WTC11 (cell line): ENCODE measurements around the gene P3H2. TPM values are rescaled to one million over a fixed set of nuclear protein-coding genes. Genes with fewer than 3 reads are reported as not detected.

ENCODE experiments used
- ATAC-seq: fragments of 200-7000 bp; cut with Tn5 transposase; 2 replicates; pipeline ENCODE4 v1.10.0; 2021; ENCODE audit warnings: mild to moderate bottlenecking, moderate library complexity
- CTCF ChIA-PET: fragments of 300-600 bp; sonication (Branson Sonifier 250); formaldehyde crosslinking; loops from one replicate; lab custom pipeline; 2021; ENCODE audit warnings: antibody characterized with exemption; lab: Charles Lee
- POLR2A ChIA-PET: fragments of 350-600 bp; sonication (Branson Sonifier 250); formaldehyde crosslinking; loops from one replicate; lab custom pipeline; 2021; ENCODE audit warnings: antibody characterized with exemption; lab: Charles Lee
- DNase-seq: peaks from one replicate; pipeline ENCODE4 v3.0.0; 2021; ENCODE audit warnings: low spot score
- H3K27ac Mint-ChIP-seq: 2 replicates; pipeline ENCODE4 v1.8.0; 2021; ENCODE audit warnings: mixed read lengths
- H3K27me3 Mint-ChIP-seq: 2 replicates; pipeline ENCODE4 v1.8.0; 2021; ENCODE audit warnings: low read depth, mild to moderate bottlenecking, moderate library complexity, mixed read lengths
- H3K36me3 Mint-ChIP-seq: 2 replicates; pipeline ENCODE4 v1.8.0; 2021; ENCODE audit warnings: mixed read lengths
- H3K4me1 Mint-ChIP-seq: 2 replicates; pipeline ENCODE4 v1.8.0; 2022; ENCODE audit warnings: mixed read lengths
- H3K4me3 Mint-ChIP-seq: 2 replicates; pipeline ENCODE4 v1.8.0; 2021; ENCODE audit warnings: mild to moderate bottlenecking, moderate library complexity, mixed read lengths
- H3K9me3 Mint-ChIP-seq: 2 replicates; pipeline ENCODE4 v1.8.0; 2021; ENCODE audit warnings: mixed read lengths
- ELF4 ChIP-seq: sonication (generic); formaldehyde crosslinking; IDR thresholded peaks from 2 replicates; pipeline ENCODE4 v1.8.1; 2022; ENCODE audit warnings: low read depth, mild to moderate bottlenecking, moderate library complexity, missing genetic modification reagents
- IRF2 ChIP-seq: sonication (generic); formaldehyde crosslinking; IDR thresholded peaks from 2 replicates; pipeline ENCODE4 v1.8.0; 2022; ENCODE audit warnings: low read depth, missing genetic modification reagents, borderline replicate concordance
- KAT7 ChIP-seq: sonication (generic); formaldehyde crosslinking; IDR thresholded peaks from 2 replicates; pipeline ENCODE4 v1.8.1; 2023; ENCODE audit warnings: missing genetic modification reagents, mild to moderate bottlenecking, borderline replicate concordance
- RELA ChIP-seq: sonication (generic); formaldehyde crosslinking; IDR thresholded peaks from 2 replicates; pipeline ENCODE4 v1.8.1; 2022; ENCODE audit warnings: missing genetic modification reagents, mild to moderate bottlenecking, borderline replicate concordance
- SOX15 ChIP-seq: fragments of 250-450 bp; sonication (Bioruptor Pico); IDR thresholded peaks from 2 replicates; pipeline ENCODE4 v1.9.0; 2021; ENCODE audit warnings: mild to moderate bottlenecking
- TCF7 ChIP-seq: sonication (generic); formaldehyde crosslinking; IDR thresholded peaks from 2 replicates; pipeline ENCODE4 v1.8.0; 2022; ENCODE audit warnings: mild to moderate bottlenecking, low read depth, missing genetic modification reagents, moderate library complexity
- ZNF121 ChIP-seq: sonication (generic); formaldehyde crosslinking; IDR thresholded peaks from 2 replicates; pipeline ENCODE4 v1.8.0; 2023; ENCODE audit warnings: missing genetic modification reagents
- ZNF263 ChIP-seq: sonication (generic); formaldehyde crosslinking; IDR thresholded peaks from 2 replicates; pipeline ENCODE4 v1.8.1; 2022; ENCODE audit warnings: low read depth, mild to moderate bottlenecking, moderate library complexity, missing genetic modification reagents
- ZNF317 ChIP-seq: sonication (generic); formaldehyde crosslinking; IDR thresholded peaks from 2 replicates; pipeline ENCODE4 v1.8.1; 2023; ENCODE audit warnings: low read depth, mild to moderate bottlenecking, moderate library complexity, missing genetic modification reagents, borderline replicate concordance
- total RNA-seq: library from RNA; stranded (reverse); gene quantifications from 3 replicates; pipeline ENCODE4 v1.2.3, GENCODE V29; 2021
- TF ChIP-seq, protein P1 (sequence below): fragments of 250-450 bp; sonication (Bioruptor Pico); IDR thresholded peaks from 2 replicates; pipeline ENCODE4 v1.9.0; 2021; ENCODE audit warnings: mild to moderate bottlenecking, borderline replicate concordance
- TF ChIP-seq, protein P2 (sequence below): sonication (generic); formaldehyde crosslinking; IDR thresholded peaks from 2 replicates; pipeline ENCODE4 v1.8.1; 2022; ENCODE audit warnings: mild to moderate bottlenecking, missing genetic modification reagents, moderate library complexity, borderline replicate concordance
- TF ChIP-seq, protein P3 (sequence below): sonication (generic); formaldehyde crosslinking; IDR thresholded peaks from 2 replicates; pipeline ENCODE4 v1.8.0; 2023; ENCODE audit warnings: mild to moderate bottlenecking, missing genetic modification reagents
- TF ChIP-seq, protein P4 (sequence below): fragments of 200-600 bp; IDR thresholded peaks from 2 replicates; pipeline ENCODE4 v1.8.0; 2022; ENCODE audit warnings: antibody characterized with exemption

P3H2 gene
- total RNA-seq, 1 experiment from 2014 or later = 29.4 TPM

DNA sequence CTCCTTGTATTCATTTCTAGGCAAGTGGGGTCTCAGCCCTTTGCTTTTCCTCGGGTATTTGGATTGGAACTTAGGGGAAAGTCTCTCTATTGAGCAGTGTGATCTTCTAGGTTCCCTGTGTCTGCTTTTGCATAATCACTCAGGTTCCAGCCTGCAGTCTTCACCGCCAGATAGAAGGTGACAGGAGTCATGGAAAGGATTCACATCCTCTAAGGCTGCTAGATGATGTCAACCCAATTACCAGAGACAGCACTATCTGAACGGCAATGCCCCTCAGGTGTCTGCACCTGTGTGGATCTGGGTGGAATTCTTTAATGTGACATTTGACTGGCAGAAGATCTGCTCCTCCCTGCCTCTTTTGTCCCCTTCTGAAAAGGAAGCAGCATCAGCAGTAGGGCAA is 177.7 kb downstream of the P3H2 start:
- ChIA-PET POLR2A (no interaction called here), CTCF (no interaction called here)
- H3K27ac Mint-ChIP-seq = no peak overlapping the region
- TF ChIP-seq ZNF317 (CRISPR knock-in tag) (no peak), ZNF263 (CRISPR knock-in tag) (no peak), TCF7 (CRISPR knock-in tag) (no peak), IRF2 (CRISPR knock-in tag) (no peak)
- TF ChIP-seq, protein P1, sequence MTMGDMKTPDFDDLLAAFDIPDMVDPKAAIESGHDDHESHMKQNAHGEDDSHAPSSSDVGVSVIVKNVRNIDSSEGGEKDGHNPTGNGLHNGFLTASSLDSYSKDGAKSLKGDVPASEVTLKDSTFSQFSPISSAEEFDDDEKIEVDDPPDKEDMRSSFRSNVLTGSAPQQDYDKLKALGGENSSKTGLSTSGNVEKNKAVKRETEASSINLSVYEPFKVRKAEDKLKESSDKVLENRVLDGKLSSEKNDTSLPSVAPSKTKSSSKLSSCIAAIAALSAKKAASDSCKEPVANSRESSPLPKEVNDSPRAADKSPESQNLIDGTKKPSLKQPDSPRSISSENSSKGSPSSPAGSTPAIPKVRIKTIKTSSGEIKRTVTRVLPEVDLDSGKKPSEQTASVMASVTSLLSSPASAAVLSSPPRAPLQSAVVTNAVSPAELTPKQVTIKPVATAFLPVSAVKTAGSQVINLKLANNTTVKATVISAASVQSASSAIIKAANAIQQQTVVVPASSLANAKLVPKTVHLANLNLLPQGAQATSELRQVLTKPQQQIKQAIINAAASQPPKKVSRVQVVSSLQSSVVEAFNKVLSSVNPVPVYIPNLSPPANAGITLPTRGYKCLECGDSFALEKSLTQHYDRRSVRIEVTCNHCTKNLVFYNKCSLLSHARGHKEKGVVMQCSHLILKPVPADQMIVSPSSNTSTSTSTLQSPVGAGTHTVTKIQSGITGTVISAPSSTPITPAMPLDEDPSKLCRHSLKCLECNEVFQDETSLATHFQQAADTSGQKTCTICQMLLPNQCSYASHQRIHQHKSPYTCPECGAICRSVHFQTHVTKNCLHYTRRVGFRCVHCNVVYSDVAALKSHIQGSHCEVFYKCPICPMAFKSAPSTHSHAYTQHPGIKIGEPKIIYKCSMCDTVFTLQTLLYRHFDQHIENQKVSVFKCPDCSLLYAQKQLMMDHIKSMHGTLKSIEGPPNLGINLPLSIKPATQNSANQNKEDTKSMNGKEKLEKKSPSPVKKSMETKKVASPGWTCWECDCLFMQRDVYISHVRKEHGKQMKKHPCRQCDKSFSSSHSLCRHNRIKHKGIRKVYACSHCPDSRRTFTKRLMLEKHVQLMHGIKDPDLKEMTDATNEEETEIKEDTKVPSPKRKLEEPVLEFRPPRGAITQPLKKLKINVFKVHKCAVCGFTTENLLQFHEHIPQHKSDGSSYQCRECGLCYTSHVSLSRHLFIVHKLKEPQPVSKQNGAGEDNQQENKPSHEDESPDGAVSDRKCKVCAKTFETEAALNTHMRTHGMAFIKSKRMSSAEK (CRISPR knock-in tag) = no peak
- no peaks in the 10 kb centered on the region for H3K36me3 Mint-ChIP-seq
- no peaks in the 10 kb centered on the region for H3K9me3 Mint-ChIP-seq
- ATAC-seq = no peak
- no peaks in the 10 kb centered on the region for H3K4me1 Mint-ChIP-seq
- no peak for DNase-seq
- H3K4me3 Mint-ChIP-seq = no peak overlapping the region
- no peaks in the 10 kb centered on the region for H3K27me3 Mint-ChIP-seq

DNA sequence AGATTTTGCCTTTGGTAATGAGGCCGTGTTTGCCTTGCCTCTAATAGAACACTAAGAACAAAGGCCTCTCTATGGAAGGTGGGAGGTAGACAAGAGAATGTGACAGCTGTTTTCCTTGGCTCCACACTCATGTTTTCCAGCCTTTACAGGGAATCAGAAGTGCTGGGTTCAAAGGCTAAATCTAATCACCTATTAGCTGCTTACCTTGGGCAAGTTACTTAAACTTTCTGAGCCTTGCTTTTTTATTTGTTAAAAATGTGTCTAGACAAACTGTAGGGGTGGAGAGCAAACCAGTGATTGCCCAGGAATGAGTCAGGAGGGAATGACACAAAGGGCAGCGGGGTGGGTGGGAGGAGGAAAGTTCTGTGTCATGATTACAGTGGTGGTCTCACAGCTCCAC is 179.0 kb downstream of the P3H2 start:
- CTCF ChIA-PET = interaction anchor here (1.8 to 2.1 kb wide), 2 partner anchors 9 to 155 kb away, joined by 5 to 8 read pairs; no protein-coding TSS in a partner anchor

DNA sequence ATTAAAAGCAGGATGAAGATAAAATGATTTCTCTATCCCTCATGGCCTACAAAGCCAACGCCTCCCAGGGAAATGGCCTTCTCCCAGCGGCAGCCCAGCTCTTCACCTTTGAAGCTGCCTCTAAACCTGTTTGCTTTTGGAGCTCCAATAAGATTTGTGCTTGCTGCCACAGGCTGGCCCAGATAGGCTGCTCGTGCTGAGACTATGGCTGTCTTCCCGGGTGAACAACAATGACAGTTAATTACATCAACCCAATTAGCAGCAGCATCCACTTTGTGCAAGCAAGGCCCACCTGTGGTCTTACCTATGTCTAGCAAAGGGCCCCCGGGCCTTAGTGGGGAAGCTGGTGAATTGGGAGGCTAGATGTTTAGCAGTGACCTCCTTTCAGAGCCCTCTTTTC is 179.6 kb downstream of the P3H2 start:
- ATAC-seq (peak; percentile 31), DNase-seq (no peak)
- Mint-ChIP-seq H3K36me3 (no peaks in the 10 kb centered on the region), H3K9me3 (0 out of 2 replicates have a peak, but pooled peaks cover 3% of the 10 kb centered on the region), H3K4me3 (no peak overlapping the region), H3K4me1 (no peaks in the 10 kb centered on the region), H3K27ac (no peak overlapping the region), H3K27me3 (no peaks in the 10 kb centered on the region)
- TF ChIP-seq, protein P2, sequence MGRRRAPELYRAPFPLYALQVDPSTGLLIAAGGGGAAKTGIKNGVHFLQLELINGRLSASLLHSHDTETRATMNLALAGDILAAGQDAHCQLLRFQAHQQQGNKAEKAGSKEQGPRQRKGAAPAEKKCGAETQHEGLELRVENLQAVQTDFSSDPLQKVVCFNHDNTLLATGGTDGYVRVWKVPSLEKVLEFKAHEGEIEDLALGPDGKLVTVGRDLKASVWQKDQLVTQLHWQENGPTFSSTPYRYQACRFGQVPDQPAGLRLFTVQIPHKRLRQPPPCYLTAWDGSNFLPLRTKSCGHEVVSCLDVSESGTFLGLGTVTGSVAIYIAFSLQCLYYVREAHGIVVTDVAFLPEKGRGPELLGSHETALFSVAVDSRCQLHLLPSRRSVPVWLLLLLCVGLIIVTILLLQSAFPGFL (CRISPR knock-in tag) = no peak
- TF ChIP-seq ELF4 (CRISPR knock-in tag) (no peak), KAT7 (CRISPR knock-in tag) (no peak), ZNF121 (CRISPR knock-in tag) (no peak), SOX15 (CRISPR knock-in tag) (no peak)
- ChIA-PET POLR2A (interaction anchor here (0.6 kb wide), 1 partner anchor 115 kb away, joined by 3 read pairs; no protein-coding TSS in a partner anchor), CTCF (interaction anchor here (1.8 to 2.1 kb wide), 2 partner anchors 9 to 154 kb away, joined by 5 to 8 read pairs; no protein-coding TSS in a partner anchor)

More for the DNA sequence above, 179.0 kb downstream of the P3H2 start:
- Mint-ChIP-seq H3K9me3 (no peaks in the 10 kb centered on the region), H3K27ac (no peak overlapping the region), H3K36me3 (no peaks in the 10 kb centered on the region), H3K4me1 (no peaks in the 10 kb centered on the region), H3K27me3 (no peaks in the 10 kb centered on the region), H3K4me3 (no peak overlapping the region)
- POLR2A ChIA-PET = no interaction called here
- TF ChIP-seq RELA (CRISPR knock-in tag) = no peak
- TF ChIP-seq, protein P3, sequence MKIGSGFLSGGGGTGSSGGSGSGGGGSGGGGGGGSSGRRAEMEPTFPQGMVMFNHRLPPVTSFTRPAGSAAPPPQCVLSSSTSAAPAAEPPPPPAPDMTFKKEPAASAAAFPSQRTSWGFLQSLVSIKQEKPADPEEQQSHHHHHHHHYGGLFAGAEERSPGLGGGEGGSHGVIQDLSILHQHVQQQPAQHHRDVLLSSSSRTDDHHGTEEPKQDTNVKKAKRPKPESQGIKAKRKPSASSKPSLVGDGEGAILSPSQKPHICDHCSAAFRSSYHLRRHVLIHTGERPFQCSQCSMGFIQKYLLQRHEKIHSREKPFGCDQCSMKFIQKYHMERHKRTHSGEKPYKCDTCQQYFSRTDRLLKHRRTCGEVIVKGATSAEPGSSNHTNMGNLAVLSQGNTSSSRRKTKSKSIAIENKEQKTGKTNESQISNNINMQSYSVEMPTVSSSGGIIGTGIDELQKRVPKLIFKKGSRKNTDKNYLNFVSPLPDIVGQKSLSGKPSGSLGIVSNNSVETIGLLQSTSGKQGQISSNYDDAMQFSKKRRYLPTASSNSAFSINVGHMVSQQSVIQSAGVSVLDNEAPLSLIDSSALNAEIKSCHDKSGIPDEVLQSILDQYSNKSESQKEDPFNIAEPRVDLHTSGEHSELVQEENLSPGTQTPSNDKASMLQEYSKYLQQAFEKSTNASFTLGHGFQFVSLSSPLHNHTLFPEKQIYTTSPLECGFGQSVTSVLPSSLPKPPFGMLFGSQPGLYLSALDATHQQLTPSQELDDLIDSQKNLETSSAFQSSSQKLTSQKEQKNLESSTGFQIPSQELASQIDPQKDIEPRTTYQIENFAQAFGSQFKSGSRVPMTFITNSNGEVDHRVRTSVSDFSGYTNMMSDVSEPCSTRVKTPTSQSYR (CRISPR knock-in tag) = no peak
- TF ChIP-seq, protein P4, sequence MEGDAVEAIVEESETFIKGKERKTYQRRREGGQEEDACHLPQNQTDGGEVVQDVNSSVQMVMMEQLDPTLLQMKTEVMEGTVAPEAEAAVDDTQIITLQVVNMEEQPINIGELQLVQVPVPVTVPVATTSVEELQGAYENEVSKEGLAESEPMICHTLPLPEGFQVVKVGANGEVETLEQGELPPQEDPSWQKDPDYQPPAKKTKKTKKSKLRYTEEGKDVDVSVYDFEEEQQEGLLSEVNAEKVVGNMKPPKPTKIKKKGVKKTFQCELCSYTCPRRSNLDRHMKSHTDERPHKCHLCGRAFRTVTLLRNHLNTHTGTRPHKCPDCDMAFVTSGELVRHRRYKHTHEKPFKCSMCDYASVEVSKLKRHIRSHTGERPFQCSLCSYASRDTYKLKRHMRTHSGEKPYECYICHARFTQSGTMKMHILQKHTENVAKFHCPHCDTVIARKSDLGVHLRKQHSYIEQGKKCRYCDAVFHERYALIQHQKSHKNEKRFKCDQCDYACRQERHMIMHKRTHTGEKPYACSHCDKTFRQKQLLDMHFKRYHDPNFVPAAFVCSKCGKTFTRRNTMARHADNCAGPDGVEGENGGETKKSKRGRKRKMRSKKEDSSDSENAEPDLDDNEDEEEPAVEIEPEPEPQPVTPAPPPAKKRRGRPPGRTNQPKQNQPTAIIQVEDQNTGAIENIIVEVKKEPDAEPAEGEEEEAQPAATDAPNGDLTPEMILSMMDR = no peak
- ATAC-seq (no peak), DNase-seq (no peak)
